ENCODE results near the gene FOXRED2.

Gene FOXRED2

GRCh38 chr22:36514766-36515165 is 7.9 kb upstream of the FOXRED2 start:
- DNase-seq (ENCODE audit: low spot score) = no peak

- DNase-seq (ENCODE audit: low spot score) = no peak
Measured at GRCh38 chr22:36512991-36513390, 6.2 kb upstream of the FOXRED2 start.

GRCh38 chr22:36512333-36512732 is 5.5 kb upstream of the FOXRED2 start:
- DNase-seq (ENCODE audit: low spot score) = no peak

GRCh38 chr22:36510966-36511881 is 4.4 kb upstream of the FOXRED2 start:
- no peak for DNase-seq (ENCODE audit: low spot score)

GRCh38 chr22:36510384-36510783 is 3.5 kb upstream of the FOXRED2 start:
- no peak for DNase-seq (ENCODE audit: low spot score)

GRCh38 chr22:36507518-36508010 is 724 bp upstream of the FOXRED2 start:
- DNase-seq (ENCODE audit: low spot score) = no peak

- no peak for DNase-seq (ENCODE audit: low spot score)
Measured at GRCh38 chr22:36505998-36506635, 723 bp downstream of the FOXRED2 start.

GRCh38 chr22:36497910-36498665 is 8.8 kb downstream of the FOXRED2 start:
- no peak for DNase-seq (ENCODE audit: low spot score)

GRCh38 chr22:36493690-36494110 is 13.1 kb downstream of the FOXRED2 start:
- peak; percentile 35 for DNase-seq (ENCODE audit: low spot score)

- no peak for DNase-seq (ENCODE audit: low spot score)
Measured at GRCh38 chr22:36492109-36492508, 14.7 kb downstream of the FOXRED2 start.

GRCh38 chr22:36491155-36491554 is 15.7 kb downstream of the FOXRED2 start:
- DNase-seq (ENCODE audit: low spot score) = no peak

GRCh38 chr22:36486619-36487384 is 20.0 kb downstream of the FOXRED2 start:
- no peak for DNase-seq (ENCODE audit: low spot score)

- peak; percentile 96 for DNase-seq (ENCODE audit: low spot score)
Measured at GRCh38 chr22:36481393-36482168, 25.3 kb downstream of the FOXRED2 start, which contains the start of gene TXN2. TXN2 (minus strand) TSS chr22:36481640; CDS start chr22:36480837, 803 bp downstream.

- no peak for DNase-seq (ENCODE audit: low spot score)
Measured at GRCh38 chr22:36480941-36481392, 25.9 kb downstream of the FOXRED2 start.

GRCh38 chr22:36478966-36479365 is 27.9 kb downstream of the FOXRED2 start:
- DNase-seq (ENCODE audit: low spot score) = no peak

- no peak for DNase-seq (ENCODE audit: low spot score)
Measured at GRCh38 chr22:36475341-36475740, 31.5 kb downstream of the FOXRED2 start.

- no peak for DNase-seq (ENCODE audit: low spot score)
Measured at GRCh38 chr22:36472689-36473088, 34.2 kb downstream of the FOXRED2 start.

- DNase-seq (ENCODE audit: low spot score) = no peak
Measured at GRCh38 chr22:36471341-36471821, 35.5 kb downstream of the FOXRED2 start.

- DNase-seq (ENCODE audit: low spot score) = no peak
Measured at GRCh38 chr22:36470994-36471331, 35.9 kb downstream of the FOXRED2 start.

- DNase-seq (ENCODE audit: low spot score) = peak; percentile 80
Measured at GRCh38 chr22:36470162-36470993, 36.5 kb downstream of the FOXRED2 start.

All from putamen (tissue), 1 donor.